NCI-H1417 (cell line): Measurements from ENCODE around the gene INSIG1.

Experiments used
- DNase-seq, 3 experiments: peaks; one replicate each; lab custom pipeline; 2025; lab: John Stamatoyannopoulos, UW

INSIG1 gene

DNA sequence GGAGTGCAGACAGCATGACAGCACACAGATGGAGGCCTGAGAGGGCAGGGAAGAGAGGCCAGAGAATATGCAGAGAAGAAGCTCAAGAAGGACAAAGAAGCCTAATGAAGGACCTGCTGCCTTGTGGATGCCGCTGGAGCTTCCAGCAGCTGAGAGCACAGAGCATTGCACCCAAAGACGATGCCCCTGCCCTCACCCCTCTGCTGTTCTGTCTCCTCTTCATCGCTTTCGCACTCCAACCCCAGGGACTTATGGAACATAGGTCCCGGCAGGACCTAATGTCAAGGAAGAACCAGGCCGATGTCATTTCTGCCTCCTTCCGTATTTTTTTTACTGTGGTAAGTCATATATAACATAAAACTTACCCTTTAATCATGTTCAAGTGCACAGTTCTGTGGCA is 12.3 kb upstream of the INSIG1 start:
- no peak for DNase-seq

DNA sequence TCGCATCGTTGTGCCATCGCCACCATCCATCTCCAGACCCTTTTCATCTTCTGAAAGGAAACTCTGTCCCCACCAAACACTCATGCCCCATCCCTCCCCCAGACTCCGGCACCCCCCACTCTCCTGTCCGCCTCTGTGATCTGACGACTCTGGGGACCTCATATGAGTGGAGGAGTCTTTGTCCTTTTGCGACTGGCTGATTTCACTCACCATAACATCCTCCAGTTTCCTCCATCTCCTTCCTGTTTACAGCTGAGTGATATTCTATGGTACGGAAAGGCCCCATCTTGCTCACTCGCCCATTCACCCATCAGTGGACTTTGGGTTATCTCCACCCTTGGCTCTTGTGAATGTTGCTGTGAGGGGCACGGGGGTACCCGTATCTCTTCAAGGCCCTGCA is 11.8 kb upstream of the INSIG1 start:
- no peak for DNase-seq

DNA sequence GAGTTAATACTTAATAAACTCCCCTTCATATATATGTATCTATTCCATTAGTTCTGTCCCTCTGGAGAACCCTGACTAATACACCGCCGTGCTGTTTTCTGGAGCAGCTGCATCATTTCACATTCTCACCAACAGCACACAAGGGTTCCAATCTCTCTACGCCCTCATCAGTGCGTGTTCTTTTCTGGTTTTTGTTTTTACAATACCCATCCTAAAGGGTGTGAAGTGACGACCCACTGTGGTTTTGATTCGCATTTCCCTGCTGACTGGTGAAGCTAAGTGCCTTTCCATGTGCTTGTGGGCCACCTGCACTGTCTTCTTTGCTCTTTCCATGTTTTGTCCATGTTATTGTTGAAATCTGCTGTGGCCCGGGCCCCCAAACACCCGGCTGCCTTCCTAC is 11.0 kb upstream of the INSIG1 start:
- no peak for DNase-seq

DNA sequence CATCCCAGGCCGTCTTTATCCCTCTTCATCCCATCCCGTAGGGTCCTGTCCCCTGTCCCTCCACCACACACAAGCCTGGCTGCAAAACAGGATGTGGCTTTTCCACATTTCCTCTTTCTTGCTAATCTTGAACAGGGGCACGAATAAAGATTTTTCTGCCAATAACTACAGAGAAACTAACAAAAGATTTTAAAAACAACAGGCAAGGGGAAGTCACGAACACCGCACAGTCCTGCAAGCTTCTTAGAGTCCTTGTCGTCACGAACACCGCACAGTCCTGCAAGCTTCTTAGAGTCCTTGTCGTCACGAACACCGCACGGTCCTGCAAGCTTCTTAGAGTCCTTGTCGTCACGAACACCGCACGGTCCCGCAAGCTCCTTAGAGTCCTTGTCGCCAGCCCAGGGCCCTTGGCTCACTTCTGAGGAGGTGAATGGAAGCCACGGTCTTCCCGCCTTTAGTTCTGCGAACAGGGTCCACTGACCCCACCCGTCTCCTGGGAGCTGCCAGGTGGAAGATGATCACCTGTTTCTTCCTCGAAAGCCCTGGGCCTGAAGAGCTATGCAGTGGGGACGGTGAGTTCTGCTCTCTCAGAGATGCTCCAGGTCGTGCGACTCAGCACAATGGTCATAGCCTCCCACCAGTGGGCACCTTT is 10.3 kb upstream of the INSIG1 start:
- no peak for DNase-seq

DNA sequence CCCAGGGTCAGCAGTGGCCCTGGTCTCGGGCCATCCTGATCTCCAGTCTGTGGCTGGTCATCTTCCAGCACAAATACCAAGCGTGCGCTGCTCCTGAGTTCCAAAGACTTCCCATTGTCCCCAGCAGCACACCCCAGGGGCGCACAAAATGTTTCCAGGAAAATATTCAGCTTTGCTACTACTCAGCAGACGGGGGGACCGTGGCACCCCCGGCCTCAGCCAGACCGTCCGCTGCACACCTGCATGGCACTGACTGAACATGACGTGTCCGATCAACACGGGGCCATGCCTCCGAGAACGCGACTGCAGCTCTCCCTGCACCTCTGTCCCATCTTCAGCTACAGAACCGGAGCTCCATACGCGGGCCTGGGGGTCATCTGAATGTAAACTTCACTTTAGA is 9.6 kb upstream of the INSIG1 start:
- DNase-seq, result no peak

DNA sequence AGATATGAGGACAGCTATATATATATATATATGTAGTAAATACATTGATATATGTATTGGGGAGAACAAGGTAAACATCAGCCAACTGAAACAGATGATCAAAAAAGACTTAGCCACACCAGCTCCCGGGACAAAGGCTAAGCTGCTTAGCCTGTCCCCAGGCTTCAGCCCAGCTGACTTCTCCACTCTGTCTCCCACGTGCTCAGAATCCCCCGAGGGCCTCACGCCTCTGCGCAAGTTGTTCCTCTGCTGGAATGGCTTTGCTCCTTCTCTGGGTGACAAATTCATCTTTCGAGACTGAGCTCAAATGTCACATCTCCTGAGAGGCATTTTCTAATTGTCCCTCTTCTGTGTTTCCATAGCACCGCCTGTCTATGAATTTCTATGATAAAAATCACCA is 8.6 kb upstream of the INSIG1 start:
- no peak for DNase-seq

DNA sequence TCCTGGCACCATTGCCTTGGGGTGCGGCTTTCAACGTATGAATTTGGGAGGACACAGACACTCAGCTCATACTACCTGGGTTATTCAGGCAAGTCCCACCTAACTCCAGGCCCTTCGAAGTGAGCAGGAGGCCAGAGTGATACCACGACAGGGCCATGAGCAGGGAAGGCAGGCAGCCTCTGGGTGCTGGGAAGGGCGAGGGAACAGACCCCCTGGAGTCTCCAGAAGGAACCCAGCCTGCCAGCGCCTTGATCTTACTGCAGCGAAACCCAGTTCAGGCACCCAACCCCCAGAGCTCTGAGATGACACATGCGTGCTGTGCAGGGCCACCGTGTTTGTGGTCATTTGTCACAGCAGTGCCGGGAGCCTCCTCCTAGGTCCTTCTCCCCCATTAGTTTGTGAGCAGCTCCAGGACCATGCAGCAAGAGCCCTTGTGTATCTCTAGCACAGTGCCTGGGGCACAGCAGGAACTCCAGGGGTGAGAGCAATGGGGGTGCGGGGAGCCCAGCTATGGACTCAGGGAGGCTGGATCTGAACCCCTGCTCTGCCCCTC is 7.7 kb upstream of the INSIG1 start:
- DNase-seq, result no peak

DNA sequence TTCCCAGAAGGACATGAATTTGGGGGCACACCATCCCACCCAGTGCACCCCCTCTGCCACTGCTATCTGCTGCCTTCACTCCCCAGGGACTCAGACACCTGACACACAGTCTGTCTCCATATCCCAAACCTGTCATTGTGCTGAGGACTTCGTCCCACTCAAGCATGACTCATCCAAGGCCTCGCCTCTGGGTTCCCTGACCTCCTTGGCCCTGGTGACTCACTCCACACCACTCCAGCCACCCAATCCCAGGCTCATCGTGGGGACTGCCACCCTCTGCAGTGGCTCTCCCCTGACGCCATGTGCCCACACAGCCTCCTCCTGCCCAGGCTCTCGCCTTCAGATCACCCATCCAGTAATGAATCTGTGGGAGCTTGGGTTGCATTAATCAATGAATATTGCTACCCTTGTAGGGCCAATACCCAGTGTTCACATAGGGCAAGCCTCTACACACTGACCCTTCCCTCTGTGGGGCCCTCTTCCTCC is 6.6 kb upstream of the INSIG1 start:
- no peak for DNase-seq

DNA sequence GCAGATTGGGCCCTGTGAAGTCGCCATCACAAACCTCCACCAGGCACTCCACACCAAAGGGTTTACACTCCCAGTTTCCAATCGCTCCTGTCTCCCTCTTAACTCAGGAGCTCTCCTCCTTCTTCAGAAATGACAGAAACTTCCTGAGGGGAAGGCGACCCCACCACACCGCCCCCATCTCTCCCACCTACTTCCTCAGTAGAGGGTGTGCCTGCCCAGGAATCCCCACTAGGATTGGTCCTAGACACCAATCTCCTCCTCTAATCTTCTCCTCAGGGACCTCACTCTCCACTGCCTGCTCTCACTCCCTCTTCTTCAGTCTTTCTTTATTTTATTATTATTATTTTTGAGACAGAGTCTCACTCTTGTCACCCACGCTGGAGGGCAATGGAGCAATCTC is 5.9 kb upstream of the INSIG1 start:
- no peak for DNase-seq

DNA sequence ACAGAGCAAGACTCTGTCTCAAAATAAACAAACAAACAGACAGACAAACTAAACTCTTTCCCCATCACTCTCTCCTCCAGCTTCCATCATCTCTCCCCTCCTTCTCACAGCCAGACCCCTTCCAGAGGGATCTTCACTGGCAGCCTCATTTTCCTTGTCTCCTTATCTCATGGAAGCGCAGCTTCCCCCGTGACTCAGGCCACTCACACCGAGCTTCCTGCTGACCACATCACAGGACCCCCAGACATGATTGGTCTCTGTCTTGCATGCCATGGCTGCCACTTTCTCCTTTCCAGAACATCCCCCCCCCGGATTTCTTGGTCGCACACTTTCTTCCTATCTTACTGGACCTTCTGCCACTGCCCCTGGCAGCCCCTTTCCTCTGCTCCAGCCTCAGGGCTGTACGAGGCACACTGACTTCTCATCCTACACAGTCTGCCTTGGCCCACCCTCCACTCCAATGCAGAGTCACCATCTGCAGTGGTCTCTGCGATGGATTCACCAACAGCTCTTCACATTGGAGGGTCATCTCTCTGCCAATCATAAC is 4.9 kb upstream of the INSIG1 start:
- no peak for DNase-seq

DNA sequence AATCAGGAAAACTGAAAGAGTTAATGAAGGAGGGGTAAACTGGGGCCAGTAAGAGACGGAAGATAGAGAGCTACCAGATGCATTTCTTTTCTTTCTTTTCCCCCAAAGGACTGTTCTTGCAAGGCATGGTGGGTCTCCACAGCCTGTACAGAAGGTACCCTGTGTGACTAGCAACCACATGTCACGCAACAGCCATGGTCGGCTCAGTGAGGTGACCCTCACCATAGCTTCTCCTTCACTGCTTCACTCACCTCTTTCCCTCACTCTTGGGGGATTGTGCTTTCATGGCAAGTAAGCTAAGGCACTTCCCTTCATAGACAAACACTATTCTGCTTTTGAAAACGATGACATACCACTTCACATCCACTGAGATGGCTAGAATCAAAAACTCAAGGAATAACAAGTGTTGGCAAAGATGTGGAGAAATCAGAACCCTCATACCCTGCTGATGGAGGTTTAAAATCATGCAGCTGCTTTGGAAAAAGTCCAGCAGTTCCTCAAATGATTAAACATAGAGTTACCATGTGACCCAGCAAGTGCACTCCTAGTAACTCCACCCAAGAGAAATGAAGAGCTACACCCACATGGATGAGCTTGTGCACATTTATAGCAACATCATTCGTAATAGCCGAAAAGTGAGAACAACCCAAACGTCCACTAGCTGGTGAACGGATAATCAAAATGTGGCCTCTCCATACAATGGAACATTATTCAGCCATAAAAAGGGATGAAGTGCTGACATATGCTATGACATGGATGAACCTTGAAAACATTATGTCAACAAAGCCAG is 3.8 kb upstream of the INSIG1 start:
- DNase-seq, result no peak

DNA sequence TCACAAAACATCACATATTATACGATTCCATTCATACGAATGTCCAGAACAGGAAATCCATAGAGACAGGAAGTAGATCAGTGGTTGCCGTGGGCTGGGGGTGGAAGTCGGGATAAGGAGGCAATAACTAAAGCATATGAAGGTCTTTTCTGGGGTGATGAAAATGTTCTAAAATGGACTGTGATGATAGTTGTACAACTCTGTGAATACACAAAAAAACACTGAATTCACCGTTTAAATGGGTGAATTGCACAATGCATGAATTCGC is 3.2 kb upstream of the INSIG1 start:
- DNase-seq, result no peak

DNA sequence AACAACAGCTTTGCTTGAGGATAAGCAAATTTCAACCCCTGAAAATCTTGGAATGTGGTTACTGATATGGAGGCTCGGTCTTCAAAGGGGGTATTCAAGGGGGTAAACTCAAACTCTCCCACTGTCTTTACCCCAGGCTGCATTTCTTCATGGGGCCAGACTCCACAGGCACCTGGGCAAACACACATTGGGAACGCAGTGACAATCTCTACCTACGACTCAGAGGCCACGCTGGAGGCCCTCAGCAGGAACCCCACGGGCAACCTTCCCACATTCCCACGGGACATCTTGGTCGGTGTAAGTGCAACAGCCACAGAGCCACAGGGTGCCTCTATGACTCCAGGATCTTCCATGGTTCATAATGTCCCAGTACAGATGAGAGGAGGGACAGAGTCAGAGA is 2.2 kb upstream of the INSIG1 start:
- DNase-seq, result no peak

DNA sequence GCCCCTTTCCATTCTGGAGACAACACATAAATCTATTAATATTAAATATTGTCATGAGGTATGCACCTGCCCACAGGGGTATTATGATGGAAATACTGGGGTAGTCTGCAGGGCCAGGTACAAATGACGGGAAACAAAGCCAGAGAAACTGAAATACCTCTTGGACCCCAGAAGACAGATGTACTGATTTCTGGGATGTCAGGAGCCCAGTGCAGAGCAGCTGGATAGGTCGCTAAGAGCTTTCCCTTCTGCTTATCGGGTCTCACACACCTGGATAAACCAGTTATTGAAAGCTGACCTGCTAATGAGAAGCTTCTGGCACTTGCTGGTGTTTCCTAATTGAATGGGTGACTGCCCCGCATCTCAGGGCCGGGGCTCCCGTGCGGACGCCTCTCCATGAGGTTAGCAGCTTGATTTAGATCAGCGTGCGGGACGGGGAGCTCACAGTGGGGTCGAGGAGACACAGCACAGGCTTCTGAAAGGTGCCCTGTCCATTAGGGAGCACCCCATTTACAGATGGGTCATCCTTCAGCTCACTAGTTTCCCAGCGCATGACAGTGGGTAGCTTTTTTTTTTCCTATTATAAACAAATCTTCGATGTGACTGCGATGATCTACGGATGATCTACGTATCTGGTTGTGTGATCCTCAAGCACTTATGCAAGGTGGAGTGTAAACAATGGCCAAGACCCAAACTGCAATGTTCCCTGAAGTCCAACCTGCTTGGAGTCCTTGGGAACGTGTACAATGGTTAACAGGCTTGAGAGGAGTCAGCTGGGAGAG is 1.5 kb upstream of the INSIG1 start:
- peak in 2 of 3 experiments; percentile 29 to 50 for DNase-seq

DNA sequence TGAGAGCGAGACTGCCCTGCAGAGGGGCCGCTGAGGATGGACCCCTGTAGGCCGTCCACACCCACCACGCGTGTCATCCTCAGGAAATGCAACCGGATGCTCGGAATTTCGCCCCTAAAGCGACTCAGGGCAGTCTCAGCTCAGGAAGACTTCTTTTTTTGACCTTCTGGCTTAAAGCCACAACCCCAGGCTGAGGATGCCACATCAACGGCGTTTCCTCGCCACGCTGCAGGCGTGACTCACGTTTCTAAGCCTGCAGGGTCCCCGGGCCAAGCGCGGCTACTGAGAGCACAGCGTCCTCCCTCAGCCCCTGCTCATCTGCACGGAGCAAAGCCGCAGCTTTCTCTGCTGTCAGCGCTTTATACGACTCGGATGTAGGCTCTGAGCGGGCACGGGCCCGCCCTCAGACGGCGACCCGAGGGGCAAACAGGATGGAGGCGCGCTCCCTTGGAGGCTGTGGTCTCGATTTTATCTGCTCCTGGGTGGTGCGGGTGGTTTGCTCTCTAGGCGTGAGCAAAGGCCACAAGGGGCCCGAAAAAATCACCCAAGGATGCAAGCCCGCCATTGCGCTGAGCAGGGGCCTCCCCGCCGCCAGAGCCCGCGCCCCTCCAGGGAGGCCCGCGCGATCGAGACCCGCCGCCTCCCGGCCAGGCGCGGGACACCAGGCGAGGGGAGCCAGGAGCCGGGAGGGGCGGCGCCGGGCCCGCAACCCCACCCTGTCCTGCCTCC is 726 bp upstream of the INSIG1 start:
- DNase-seq, result peak; percentile 80 to 91 (median 86)

DNA sequence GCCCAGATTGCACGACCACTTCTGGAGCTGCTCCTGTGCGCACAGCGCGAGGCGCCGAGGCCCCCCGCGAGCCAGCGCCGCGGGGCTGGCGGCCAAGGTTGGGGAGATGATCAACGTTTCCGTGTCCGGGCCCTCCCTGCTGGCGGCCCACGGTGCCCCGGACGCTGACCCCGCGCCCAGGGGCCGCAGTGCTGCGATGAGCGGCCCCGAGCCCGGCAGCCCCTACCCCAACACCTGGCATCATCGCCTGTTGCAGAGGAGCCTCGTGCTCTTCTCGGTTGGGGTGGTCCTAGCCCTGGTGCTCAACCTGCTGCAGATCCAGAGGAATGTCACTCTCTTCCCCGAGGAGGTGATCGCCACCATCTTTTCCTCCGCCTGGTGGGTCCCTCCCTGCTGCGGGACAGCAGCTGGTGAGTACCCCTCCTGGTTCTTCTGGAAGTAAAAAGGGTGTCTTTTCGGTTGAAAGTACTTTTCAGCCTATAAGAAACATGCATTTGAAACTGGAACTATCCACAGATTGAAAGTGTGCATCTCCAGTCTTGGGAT is 683 bp downstream of the INSIG1 start:
- peak in 1 of 3 experiments; percentile 66 for DNase-seq

DNA sequence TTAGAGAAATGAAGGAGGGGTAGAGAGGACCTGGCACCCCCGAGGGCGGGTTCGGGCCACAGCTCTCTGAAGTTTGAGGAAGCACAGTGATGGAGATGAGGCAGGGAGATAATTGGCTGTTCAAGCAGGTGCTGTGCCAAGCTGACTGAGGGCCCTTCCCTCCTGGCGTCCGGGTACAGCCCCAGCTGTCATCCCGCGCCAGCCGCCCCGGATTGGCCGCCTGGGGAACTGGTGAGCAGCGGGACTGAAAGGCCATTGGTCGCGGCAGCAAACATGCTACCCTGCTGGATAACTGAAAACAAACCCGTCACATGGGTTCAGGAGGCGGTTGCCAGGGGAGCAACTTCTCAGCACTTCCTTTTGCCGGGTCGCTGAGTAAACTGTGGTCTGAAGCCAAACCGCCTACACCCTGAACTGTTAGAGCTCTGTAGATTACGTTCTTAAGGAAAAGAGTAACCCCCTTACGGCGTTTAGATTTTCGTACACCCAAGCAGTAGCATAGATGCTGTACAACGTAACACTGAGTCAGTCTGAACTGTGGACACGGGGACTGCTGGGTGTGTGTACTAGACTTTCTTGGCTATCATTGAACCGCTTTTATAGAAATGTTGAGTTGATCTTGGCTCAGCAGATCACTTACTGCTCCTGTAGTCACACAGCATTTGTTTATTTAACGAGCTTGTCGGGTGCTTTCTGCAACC is 1.3 kb downstream of the INSIG1 start:
- DNase-seq, result peak; percentile 93 to 98 (median 96)

DNA sequence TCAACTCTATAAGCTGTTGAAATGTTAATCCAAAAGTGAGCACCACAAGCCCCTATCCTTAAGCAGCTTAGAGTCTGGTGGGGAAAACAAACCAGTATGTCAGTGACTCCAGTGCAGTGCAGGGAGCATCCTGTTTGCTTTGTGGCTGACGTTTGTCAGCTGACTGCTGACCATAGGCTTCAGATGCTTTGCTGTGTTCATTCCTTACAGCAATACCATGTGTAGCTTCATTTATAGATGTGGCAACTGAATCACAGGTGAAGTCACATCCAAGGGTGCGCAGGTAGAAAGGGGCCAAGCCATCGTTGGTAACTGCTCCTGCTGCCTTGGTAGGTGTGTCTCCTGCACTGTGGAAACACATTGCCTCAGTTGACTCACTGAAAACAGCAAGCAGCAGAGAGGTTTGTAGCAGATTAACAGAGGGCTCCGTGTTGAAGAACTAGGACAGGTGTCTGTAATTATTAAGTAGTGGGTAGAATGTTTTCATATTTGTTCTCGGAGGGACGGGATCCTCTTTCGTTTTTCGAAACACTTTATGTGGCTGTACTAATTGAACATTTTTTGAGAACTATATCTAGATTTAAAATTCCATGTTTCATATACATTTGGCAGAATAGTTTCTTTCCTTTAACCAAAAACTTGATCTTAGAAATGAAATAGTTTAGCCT is 2.0 kb downstream of the INSIG1 start:
- peak in 2 of 3 experiments; percentile 17 to 69 for DNase-seq

DNA sequence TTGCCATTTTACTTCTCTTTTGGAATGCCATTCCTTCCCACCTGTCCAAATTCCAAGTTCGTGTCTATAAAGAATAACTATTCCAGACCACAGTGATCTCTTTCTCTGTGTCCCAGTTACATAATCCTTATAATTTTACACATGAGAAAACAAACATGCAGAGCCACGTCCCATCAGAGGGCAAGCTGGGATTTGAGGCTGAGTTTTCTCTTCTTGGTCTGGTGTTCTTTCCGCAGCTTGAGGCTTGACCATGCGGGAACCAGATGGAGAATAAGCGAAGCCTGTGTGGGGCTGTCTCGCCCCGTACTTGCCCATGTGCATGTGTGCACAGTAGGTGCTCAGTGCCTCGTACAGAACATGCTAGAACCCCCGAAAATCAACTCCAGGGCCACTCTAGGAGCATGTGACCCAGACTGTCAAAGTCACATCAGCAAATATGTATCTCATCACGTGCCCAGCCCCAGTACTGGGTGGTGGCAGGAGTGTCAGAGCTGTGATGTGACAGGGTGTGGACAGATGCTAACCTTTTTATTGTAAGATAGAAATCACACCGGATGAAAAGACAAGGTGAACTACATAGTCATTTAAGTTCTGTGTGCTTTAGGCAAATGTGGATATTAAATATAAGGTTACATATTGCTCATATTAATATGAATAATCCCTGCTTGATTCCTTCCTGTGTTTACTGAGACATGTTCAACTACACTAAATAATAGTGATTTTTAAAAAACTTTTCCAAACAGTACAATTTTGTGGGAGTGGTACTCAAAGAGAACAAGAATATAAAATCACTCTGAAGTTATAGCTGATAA is 3.2 kb downstream of the INSIG1 start:
- no peak for DNase-seq
